T-cell (primary cell): ENCODE measurements around the gene KCND2. TPM values are rescaled to one million over a fixed set of nuclear protein-coding genes. Genes with fewer than 3 reads are reported as not detected.

Experiments
- ATAC-seq, 4 experiments: fragments of 200-7000 bp in 3 of 4; fragments of 150-1000 bp in 1 of 4; cut with Tn5 transposase; replicated peaks in 1 of 4; 1 replicate in 3 of 4; 2 replicates in 1 of 4; pipeline ENCODE4 v1.10.0; 2021; ENCODE audit warnings: moderate library complexity in 3 of 4, mild to moderate bottlenecking in 2 of 4, moderate number of reproducible peaks in 1 of 4
- CTCF ChIA-PET, 2 donors: fragments of 300-600 bp; sonication (Branson Sonifier 250); formaldehyde crosslinking; loops; one replicate each; lab custom pipeline; 2022; ENCODE audit warnings: antibody characterized with exemption in 2 of 2; lab: Charles Lee
- POLR2A ChIA-PET, 2 donors: fragments of 300-600 bp; sonication (Branson Sonifier 250); formaldehyde crosslinking; loops; one replicate each; lab custom pipeline; 2022; ENCODE audit warnings: antibody characterized with exemption in 2 of 2; lab: Charles Lee
- DNase-seq, 35 experiments: peaks; one replicate each; pipeline versions ENCODE4 v3.0.0 to v3.0.0-alpha.2; 2013 to 2023
- H3K27ac ChIP-seq: one replicate; pipeline ENCODE4 v1.5.1; 2013; ENCODE audit warnings: low read length
- H3K27me3 ChIP-seq, 2 experiments: replicated peaks in 1 of 2; 1 replicate in 1 of 2; 2 replicates in 1 of 2; pipeline versions ENCODE4 v1.6.1 to v1.7.0; 2013; ENCODE audit warnings: low read length in 1 of 2, mixed read lengths in 1 of 2; ENCODE audit not compliant: control insufficient read depth in 2 of 2, insufficient read depth in 2 of 2; ENCODE audit errors: extremely low read depth in 1 of 2
- H3K36me3 ChIP-seq, 2 donors: 1 replicate in 1 of 2; 2 replicates in 1 of 2; pipeline versions ENCODE4 v1.6.1 to v1.7.0; 2013; ENCODE audit warnings: low read length in 1 of 2; ENCODE audit not compliant: control insufficient read depth in 2 of 2, insufficient read depth in 1 of 2; ENCODE audit errors: extremely low read depth in 1 of 2
- H3K4me1 ChIP-seq, 2 experiments: 1 replicate in 1 of 2; 2 replicates in 1 of 2; pipeline versions ENCODE4 v1.6.1 to v1.7.0; 2013; ENCODE audit warnings: low read length in 2 of 2, mixed read lengths in 1 of 2; ENCODE audit not compliant: insufficient read depth in 2 of 2, control insufficient read depth in 1 of 2; ENCODE audit errors: extremely low read depth in 1 of 2
- H3K4me3 ChIP-seq, 2 donors: 1 replicate in 1 of 2; 2 replicates in 1 of 2; pipeline versions ENCODE4 v1.5.1 to v1.7.0; 2013; ENCODE audit warnings: mild to moderate bottlenecking in 2 of 2, low read length in 1 of 2, moderate library complexity in 1 of 2; ENCODE audit not compliant: control insufficient read depth in 1 of 2; ENCODE audit errors: extremely low read depth in 1 of 2
- H3K9me3 ChIP-seq: 2 replicates; pipeline ENCODE4 v1.7.0; 2013
- H3K27ac Mint-ChIP-seq, 2 donors: one replicate each; pipeline ENCODE4 v1.8.0; 2020 to 2021; ENCODE audit warnings: mild to moderate bottlenecking in 2 of 2, mixed read lengths in 2 of 2
- H3K27me3 Mint-ChIP-seq, 2 donors: one replicate each; pipeline ENCODE4 v1.8.0; 2021 to 2022; ENCODE audit warnings: mixed read lengths in 2 of 2
- H3K36me3 Mint-ChIP-seq: one replicate; pipeline ENCODE4 v1.8.0; 2021; ENCODE audit warnings: mixed read lengths
- H3K4me1 Mint-ChIP-seq, 3 donors: one replicate each; pipeline ENCODE4 v1.8.0; 2020 to 2022; ENCODE audit warnings: mixed read lengths in 3 of 3, mild to moderate bottlenecking in 1 of 3
- H3K4me3 Mint-ChIP-seq, 3 donors: one replicate each; pipeline ENCODE4 v1.8.0; 2020 to 2022; ENCODE audit warnings: mild to moderate bottlenecking in 3 of 3, mixed read lengths in 3 of 3, moderate library complexity in 3 of 3
- H3K9me3 Mint-ChIP-seq, 3 donors: one replicate each; pipeline ENCODE4 v1.8.0; 2020 to 2022; ENCODE audit warnings: mixed read lengths in 3 of 3
- WGBS: methylation state at CpG from one replicate; pipeline ENCODE4 v1.1.5; 2013; ENCODE audit warnings: missing lambda C conversion rate; ENCODE audit not compliant: insufficient coverage; 5-methylcytosine and 5-hydroxymethylcytosine counted together
- total RNA-seq, 35 experiments: library from RNA in 6 of 35; stranded (reverse) in 6 of 35; fragments of 120-200 nt in 1 of 35; gene quantifications; one replicate each; pipeline versions ENCODE4 v1.2.1 to v1.2.4 and lab custom pipeline; 2013 to 2026

Gene KCND2
- total RNA-seq, 5 donors from 2014 or later (not counting 1 experiment from before 2014, with no cell fraction given): not detected

DNA sequence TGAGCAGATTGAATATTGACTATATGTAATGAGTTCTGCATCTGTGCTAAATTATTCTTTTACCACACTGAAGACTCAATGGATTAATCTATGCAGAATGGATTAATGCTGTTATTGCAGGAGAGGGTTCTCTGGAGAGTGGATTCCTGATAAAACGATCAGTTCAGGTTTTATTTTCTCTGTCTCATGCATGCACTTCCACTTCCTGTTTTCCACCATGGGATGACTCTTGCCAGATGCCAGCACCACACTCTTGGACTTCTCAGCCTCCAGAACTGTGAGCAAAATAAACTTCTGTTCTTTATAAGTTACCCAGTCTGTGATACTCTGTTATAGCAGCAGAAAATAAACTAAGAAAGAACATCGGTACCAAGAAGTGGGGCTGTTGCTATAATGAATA lies 207.5 kb downstream of the KCND2 start:
- ChIA-PET POLR2A (no interaction called here), CTCF (no interaction called here)
- Mint-ChIP-seq H3K36me3 (no peaks in the 10 kb centered on the region), H3K4me1 (no peaks in the 10 kb centered on the region), H3K4me3 (no peak overlapping the region), H3K9me3 (peaks cover 2 to 11% (median 6%) of the 10 kb centered on the region in 3 donors), H3K27ac (no peak overlapping the region), H3K27me3 (no peaks in the 10 kb centered on the region)
- Histone ChIP-seq H3K27ac (no peak overlapping the region), H3K4me3 (no peak overlapping the region), H3K36me3 (no peaks in the 10 kb centered on the region), H3K4me1 (no peaks in the 10 kb centered on the region), H3K9me3 (no peaks in the 10 kb centered on the region), H3K27me3 (no peaks in the 10 kb centered on the region)
- DNase-seq (no peak), ATAC-seq (no peak)
- 100% methylated on average over 1 of the region's 2 CpGs for WGBS

DNA sequence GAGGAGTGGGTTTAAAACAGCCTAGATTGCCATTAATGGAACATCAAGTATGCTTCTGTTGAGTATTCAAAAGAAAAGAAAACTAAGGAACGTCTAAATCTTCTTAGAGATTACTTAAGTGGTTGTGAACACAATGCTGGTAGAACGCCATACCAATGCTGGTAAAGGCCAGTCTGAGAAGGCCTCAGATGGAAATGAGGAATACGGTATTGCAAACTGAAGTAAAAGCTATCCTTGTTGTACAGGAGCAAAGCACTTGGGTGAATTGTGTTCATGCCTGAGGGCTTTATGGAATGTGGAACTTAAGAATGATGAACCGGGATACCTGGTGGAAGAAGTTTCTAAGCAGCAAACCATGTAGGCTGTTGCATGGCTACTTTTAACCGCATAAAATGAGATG lies 208.0 kb downstream of the KCND2 start:
- ChIA-PET POLR2A (no interaction called here), CTCF (no interaction called here)
- no peaks in the 10 kb centered on the region for H3K36me3 ChIP-seq
- no peaks in the 10 kb centered on the region for H3K27me3 Mint-ChIP-seq
- H3K27me3 ChIP-seq: no peaks in the 10 kb centered on the region
- no peak overlapping the region for H3K4me3 Mint-ChIP-seq
- H3K27ac ChIP-seq: no peak overlapping the region
- no peaks in the 10 kb centered on the region for H3K4me1 Mint-ChIP-seq
- 83% methylated on average over 5 of the region's 5 CpGs for WGBS
- no peak for DNase-seq
- H3K4me1 ChIP-seq: no peaks in the 10 kb centered on the region
- H3K4me3 ChIP-seq: no peak overlapping the region
- no peaks in the 10 kb centered on the region for H3K9me3 ChIP-seq
- H3K9me3 Mint-ChIP-seq: peaks cover 2 to 11% (median 8%) of the 10 kb centered on the region in 3 donors
- no peak overlapping the region for H3K27ac Mint-ChIP-seq
- ATAC-seq: no peak
- no peaks in the 10 kb centered on the region for H3K36me3 Mint-ChIP-seq

- no peak for DNase-seq
- Histone ChIP-seq H3K36me3 (no peaks in the 10 kb centered on the region), H3K27me3 (no peaks in the 10 kb centered on the region), H3K9me3 (no peaks in the 10 kb centered on the region), H3K4me1 (no peaks in the 10 kb centered on the region), H3K27ac (no peak overlapping the region), H3K4me3 (no peak overlapping the region)
- no peaks in the 10 kb centered on the region for H3K4me1 Mint-ChIP-seq
- POLR2A ChIA-PET: no interaction called here
- H3K27ac Mint-ChIP-seq: no peak overlapping the region
- H3K4me3 Mint-ChIP-seq: no peak overlapping the region
- CTCF ChIA-PET: no interaction called here
- 73% methylated on average over 1 of the region's 1 CpG for WGBS
- no peaks in the 10 kb centered on the region for H3K36me3 Mint-ChIP-seq
- no peaks in the 10 kb centered on the region for H3K27me3 Mint-ChIP-seq
- H3K9me3 Mint-ChIP-seq: peaks cover 6 to 8% (median 6%) of the 10 kb centered on the region in 3 donors
- ATAC-seq: no peak
Measured at GRCh38 chr7:120486164-120486563, 213.2 kb downstream of the KCND2 start.

GRCh38 chr7:120502132-120502531 lies 229.2 kb downstream of the KCND2 start:
- Histone ChIP-seq H3K36me3 (no peaks in the 10 kb centered on the region), H3K27me3 (no peaks in the 10 kb centered on the region), H3K9me3 (no peaks in the 10 kb centered on the region), H3K4me1 (no peaks in the 10 kb centered on the region), H3K4me3 (no peak overlapping the region), H3K27ac (no peak overlapping the region)
- Mint-ChIP-seq H3K27me3 (no peaks in the 10 kb centered on the region), H3K36me3 (no peaks in the 10 kb centered on the region), H3K9me3 (peaks cover 3 to 9% (median 7%) of the 10 kb centered on the region in 3 donors), H3K4me1 (no peaks in the 10 kb centered on the region), H3K27ac (no peak overlapping the region), H3K4me3 (no peak overlapping the region)
- ATAC-seq: no peak
- ChIA-PET POLR2A (interaction anchor here in 1 of 2 donors (0.8 kb wide), 1 partner anchor 54 kb away, joined by 4 read pairs; no protein-coding TSS in a partner anchor), CTCF (no interaction called here)
- DNase-seq: no peak
- no CpG with 5 or more reads among the region's 1 CpG for WGBS

- no peaks in the 10 kb centered on the region for H3K27me3 ChIP-seq
- CTCF ChIA-PET: no interaction called here
- no peak overlapping the region for H3K27ac ChIP-seq
- WGBS: no CpG with 5 or more reads among the region's 1 CpG
- Mint-ChIP-seq H3K4me1 (no peaks in the 10 kb centered on the region), H3K27me3 (no peaks in the 10 kb centered on the region), H3K9me3 (peaks cover 3 to 9% (median 7%) of the 10 kb centered on the region in 3 donors), H3K4me3 (no peak overlapping the region), H3K27ac (no peak overlapping the region), H3K36me3 (no peaks in the 10 kb centered on the region)
- POLR2A ChIA-PET: interaction anchor here in 1 of 2 donors (0.8 kb wide), 1 partner anchor 54 kb away, joined by 4 read pairs; no protein-coding TSS in a partner anchor
- H3K4me3 ChIP-seq: no peak overlapping the region
- no peaks in the 10 kb centered on the region for H3K9me3 ChIP-seq
- no peak for DNase-seq
- H3K4me1 ChIP-seq: no peaks in the 10 kb centered on the region
- no peaks in the 10 kb centered on the region for H3K36me3 ChIP-seq
- ATAC-seq: no peak
Measured at GRCh38 chr7:120502825-120503224, 229.8 kb downstream of the KCND2 start.

DNA sequence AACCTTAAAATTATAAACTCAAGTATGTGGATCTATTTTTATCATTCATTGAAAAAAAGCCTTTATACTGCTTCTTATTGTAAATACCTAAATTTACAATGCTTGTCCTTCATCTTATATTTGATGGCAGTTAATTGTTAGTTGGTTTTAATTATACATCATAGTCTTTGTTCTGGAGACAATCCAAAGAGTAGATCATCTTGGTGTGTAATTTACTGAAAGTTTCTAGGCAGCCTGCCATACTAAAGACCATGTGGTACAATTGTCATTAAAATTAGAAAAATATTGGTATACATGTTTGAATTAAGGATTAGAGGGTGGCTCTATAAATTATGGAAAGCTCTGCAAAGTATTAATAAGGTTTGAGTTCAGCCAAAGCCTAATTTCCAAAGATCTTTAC lies 231.4 kb downstream of the KCND2 start:
- Mint-ChIP-seq H3K36me3 (no peaks in the 10 kb centered on the region), H3K27ac (no peak overlapping the region), H3K4me1 (no peaks in the 10 kb centered on the region), H3K27me3 (no peaks in the 10 kb centered on the region), H3K4me3 (no peak overlapping the region), H3K9me3 (peaks cover 3 to 9% (median 7%) of the 10 kb centered on the region in 3 donors)
- Histone ChIP-seq H3K27ac (no peak overlapping the region), H3K36me3 (no peaks in the 10 kb centered on the region), H3K9me3 (no peaks in the 10 kb centered on the region), H3K4me1 (no peaks in the 10 kb centered on the region), H3K4me3 (no peak overlapping the region), H3K27me3 (no peaks in the 10 kb centered on the region)
- no peak for ATAC-seq
- ChIA-PET POLR2A (no interaction called here), CTCF (no interaction called here)
- no peak for DNase-seq

GRCh38 chr7:120505770-120506169 lies 232.8 kb downstream of the KCND2 start:
- POLR2A ChIA-PET: no interaction called here

More at GRCh38 chr7:120505770-120506169, 232.8 kb downstream of the KCND2 start:
- Histone ChIP-seq H3K9me3 (no peaks in the 10 kb centered on the region), H3K4me3 (no peak overlapping the region), H3K27me3 (no peaks in the 10 kb centered on the region), H3K27ac (no peak overlapping the region), H3K36me3 (no peaks in the 10 kb centered on the region), H3K4me1 (no peaks in the 10 kb centered on the region)
- Mint-ChIP-seq H3K36me3 (no peaks in the 10 kb centered on the region), H3K27ac (no peak overlapping the region), H3K4me1 (no peaks in the 10 kb centered on the region), H3K4me3 (no peak overlapping the region), H3K27me3 (no peaks in the 10 kb centered on the region), H3K9me3 (peaks cover 2 to 9% (median 3%) of the 10 kb centered on the region in 3 donors)
- no peak for ATAC-seq
- CTCF ChIA-PET: no interaction called here
- DNase-seq: no peak
